KMS-11 (cell line): ENCODE results near the gene RASGRP1.

Source experiments
- H2AFZ ChIP-seq: fragments of 200-600 bp; sonication (generic); 2 replicates; pipeline ENCODE4 v1.6.1; 2016; ENCODE audit warnings: antibody characterized with exemption, mixed run types, low read depth
- H3K27ac ChIP-seq: fragments of 200-600 bp; sonication (generic); 2 replicates; pipeline ENCODE4 v1.6.1; 2016; ENCODE audit warnings: mild to moderate bottlenecking, mixed run types
- H3K27me3 ChIP-seq: fragments of 200-600 bp; sonication (generic); 2 replicates; pipeline ENCODE4 v1.6.1; 2017; ENCODE audit warnings: mild to moderate bottlenecking, low read depth, mixed run types, moderate library complexity; ENCODE audit not compliant: insufficient read depth
- H3K36me3 ChIP-seq: fragments of 200-600 bp; sonication (generic); 2 replicates; pipeline ENCODE4 v1.6.1; 2017; ENCODE audit warnings: mild to moderate bottlenecking, mixed run types; ENCODE audit not compliant: insufficient read depth
- H3K4me1 ChIP-seq: fragments of 200-600 bp; sonication (generic); 2 replicates; pipeline ENCODE4 v1.6.1; 2016; ENCODE audit warnings: mild to moderate bottlenecking, low read depth, mixed run types; ENCODE audit not compliant: poor library complexity, severe bottlenecking
- H3K4me2 ChIP-seq: fragments of 200-600 bp; sonication (generic); 2 replicates; pipeline ENCODE4 v1.7.0; 2016; ENCODE audit warnings: mild to moderate bottlenecking, mixed run types
- H3K4me3 ChIP-seq: fragments of 200-600 bp; sonication (generic); IDR thresholded peaks from 2 replicates; pipeline ENCODE4 v1.6.1; 2017; ENCODE audit warnings: low read depth, low read length, mixed read lengths; ENCODE audit not compliant: insufficient read depth
- H3K79me2 ChIP-seq: fragments of 200-600 bp; sonication (generic); 2 replicates; pipeline ENCODE4 v1.6.1; 2016; ENCODE audit warnings: low read depth, mixed run types; ENCODE audit not compliant: insufficient read depth
- H3K9ac ChIP-seq: fragments of 200-600 bp; sonication (generic); 2 replicates; pipeline ENCODE4 v1.6.1; 2016; ENCODE audit warnings: mild to moderate bottlenecking, mixed run types
- H4K20me1 ChIP-seq: fragments of 200-600 bp; sonication (generic); 2 replicates; pipeline ENCODE4 v1.6.1; 2016; ENCODE audit warnings: mild to moderate bottlenecking, mixed run types; ENCODE audit not compliant: insufficient read depth
- TF ChIP-seq, protein P1 (sequence below): fragments of 200-600 bp; sonication (generic); conservative IDR thresholded peaks from 2 replicates; pipeline ENCODE4 v1.6.1; 2017; ENCODE audit warnings: low read depth, mild to moderate bottlenecking, antibody characterized with exemption, low read length, moderate library complexity, mixed read lengths

Gene RASGRP1

DNA sequence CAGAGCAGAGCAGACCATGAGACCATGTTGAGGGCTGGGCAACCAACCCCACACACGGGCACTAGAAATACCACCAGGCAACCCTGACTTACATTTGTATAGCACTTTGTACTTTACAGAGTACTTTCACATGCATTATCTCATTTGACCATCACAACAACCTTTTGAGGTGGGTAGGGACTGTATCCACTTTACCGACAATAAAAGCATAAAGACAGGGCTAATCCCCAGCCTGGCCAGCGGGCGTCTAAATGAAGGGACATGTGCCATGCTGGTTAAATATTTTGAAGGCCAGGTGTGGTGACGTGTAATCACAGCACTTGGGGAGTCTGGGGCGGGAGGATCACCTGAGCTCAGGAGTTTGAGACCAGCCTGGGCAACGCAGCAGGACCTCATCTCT is 23.6 kb downstream of the RASGRP1 start:
- Histone ChIP-seq H2AFZ (no peak overlapping the region), H3K27me3 (no peaks in the 10 kb centered on the region), H3K4me3 (no peak overlapping the region), H3K9ac (no peak overlapping the region), H3K27ac (no peak overlapping the region), H3K79me2 (no peaks in the 10 kb centered on the region), H3K4me1 (no peaks in the 10 kb centered on the region), H3K36me3 (no peaks in the 10 kb centered on the region), H3K4me2 (no peak overlapping the region), H4K20me1 (no peaks in the 10 kb centered on the region)
- TF ChIP-seq, protein P1, sequence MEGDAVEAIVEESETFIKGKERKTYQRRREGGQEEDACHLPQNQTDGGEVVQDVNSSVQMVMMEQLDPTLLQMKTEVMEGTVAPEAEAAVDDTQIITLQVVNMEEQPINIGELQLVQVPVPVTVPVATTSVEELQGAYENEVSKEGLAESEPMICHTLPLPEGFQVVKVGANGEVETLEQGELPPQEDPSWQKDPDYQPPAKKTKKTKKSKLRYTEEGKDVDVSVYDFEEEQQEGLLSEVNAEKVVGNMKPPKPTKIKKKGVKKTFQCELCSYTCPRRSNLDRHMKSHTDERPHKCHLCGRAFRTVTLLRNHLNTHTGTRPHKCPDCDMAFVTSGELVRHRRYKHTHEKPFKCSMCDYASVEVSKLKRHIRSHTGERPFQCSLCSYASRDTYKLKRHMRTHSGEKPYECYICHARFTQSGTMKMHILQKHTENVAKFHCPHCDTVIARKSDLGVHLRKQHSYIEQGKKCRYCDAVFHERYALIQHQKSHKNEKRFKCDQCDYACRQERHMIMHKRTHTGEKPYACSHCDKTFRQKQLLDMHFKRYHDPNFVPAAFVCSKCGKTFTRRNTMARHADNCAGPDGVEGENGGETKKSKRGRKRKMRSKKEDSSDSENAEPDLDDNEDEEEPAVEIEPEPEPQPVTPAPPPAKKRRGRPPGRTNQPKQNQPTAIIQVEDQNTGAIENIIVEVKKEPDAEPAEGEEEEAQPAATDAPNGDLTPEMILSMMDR, result no peak

DNA sequence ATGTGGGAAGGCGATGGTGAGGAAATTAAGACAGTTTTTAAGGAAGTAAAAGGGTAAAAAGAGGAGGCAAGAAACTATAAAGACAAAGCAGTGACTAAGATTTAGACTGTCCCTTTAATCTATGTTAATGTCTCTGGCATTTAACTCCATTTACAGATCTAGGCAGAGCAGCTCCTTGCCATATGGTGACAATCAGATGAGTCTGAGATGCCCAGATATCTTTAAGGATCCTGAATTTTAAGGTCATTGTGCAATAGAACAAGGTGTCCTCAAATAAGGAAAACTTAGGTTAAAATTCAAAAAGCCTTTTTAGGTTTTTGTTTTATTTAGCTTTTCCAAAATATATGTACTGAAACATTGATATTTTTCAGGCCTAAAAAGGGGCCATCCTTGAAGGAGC is 24.1 kb downstream of the RASGRP1 start:
- no peak overlapping the region for H3K9ac ChIP-seq
- H3K79me2 ChIP-seq, result no peaks in the 10 kb centered on the region
- no peak overlapping the region for H3K4me2 ChIP-seq

DNA sequence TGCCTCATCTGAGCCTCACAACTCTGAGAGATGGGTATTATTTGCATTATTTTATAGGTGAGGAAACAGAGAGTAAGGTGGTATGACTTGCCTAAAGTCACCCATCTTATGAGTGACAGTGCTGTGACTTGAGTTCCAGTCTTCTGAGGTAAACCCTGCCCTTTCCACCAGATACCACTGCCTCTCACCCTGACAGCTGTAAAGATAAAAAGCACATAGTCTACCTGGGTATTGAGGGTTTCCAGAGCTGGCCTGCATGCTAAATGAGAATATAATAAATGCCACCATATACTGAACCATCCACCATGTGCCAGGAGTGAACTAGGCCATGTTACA is 25.6 kb downstream of the RASGRP1 start:
- TF ChIP-seq, protein P1, result no peak
- H4K20me1 ChIP-seq, result no peaks in the 10 kb centered on the region

More for the DNA sequence above, 24.1 kb downstream of the RASGRP1 start:
- Histone ChIP-seq H3K27ac (no peak overlapping the region), H3K27me3 (no peaks in the 10 kb centered on the region), H3K4me3 (no peak overlapping the region), H3K4me1 (no peaks in the 10 kb centered on the region), H4K20me1 (no peaks in the 10 kb centered on the region), H3K36me3 (no peaks in the 10 kb centered on the region), H2AFZ (no peak overlapping the region)
- TF ChIP-seq, protein P1, result no peak

DNA sequence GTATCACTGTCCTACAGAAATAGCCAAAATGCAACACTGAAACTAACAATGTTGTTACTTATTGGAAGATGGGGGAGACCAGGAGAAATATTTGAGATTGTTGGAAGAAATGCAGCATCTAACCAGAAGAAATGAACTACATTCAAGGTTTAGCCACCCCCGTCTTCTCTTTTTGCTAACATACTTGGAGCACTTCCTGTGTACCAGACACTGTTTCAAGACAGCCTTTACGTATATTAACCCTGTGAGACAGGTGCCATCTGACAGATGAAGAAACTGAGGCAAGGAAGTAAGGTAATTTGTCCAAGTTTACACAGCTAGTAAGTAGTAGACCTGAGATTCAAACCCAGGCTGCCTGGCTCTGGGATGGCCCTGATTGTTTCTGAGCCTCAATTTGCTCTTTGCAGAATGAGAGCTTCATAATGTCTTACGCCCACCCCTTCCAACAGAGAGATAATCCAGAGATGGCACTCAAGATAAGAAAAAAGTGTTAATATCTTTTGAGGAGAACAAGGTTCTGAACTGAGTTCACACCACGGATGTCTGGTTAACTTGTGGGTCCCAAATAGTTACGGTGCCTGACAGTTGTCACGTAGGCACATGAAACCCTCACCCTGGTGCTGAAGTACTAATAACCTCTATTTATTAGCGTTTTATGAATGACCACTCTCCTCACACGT is 26.1 kb downstream of the RASGRP1 start:
- no peaks in the 10 kb centered on the region for H4K20me1 ChIP-seq
- TF ChIP-seq, protein P1, result no peak
- H3K79me2 ChIP-seq, result no peaks in the 10 kb centered on the region
- H3K4me2 ChIP-seq, result no peak overlapping the region
- H3K4me1 ChIP-seq, result no peaks in the 10 kb centered on the region
- H2AFZ ChIP-seq, result no peak overlapping the region
- H3K27ac ChIP-seq, result no peak overlapping the region
- H3K4me3 ChIP-seq, result no peak overlapping the region
- H3K27me3 ChIP-seq, result no peaks in the 10 kb centered on the region
- H3K36me3 ChIP-seq, result no peaks in the 10 kb centered on the region
- no peak overlapping the region for H3K9ac ChIP-seq

More for the DNA sequence above, 25.6 kb downstream of the RASGRP1 start:
- H3K36me3 ChIP-seq, result no peaks in the 10 kb centered on the region
- H3K4me1 ChIP-seq, result no peaks in the 10 kb centered on the region
- no peak overlapping the region for H3K27ac ChIP-seq
- H3K9ac ChIP-seq, result no peak overlapping the region
- no peak overlapping the region for H2AFZ ChIP-seq
- H3K4me2 ChIP-seq, result no peak overlapping the region
- no peak overlapping the region for H3K4me3 ChIP-seq
- no peaks in the 10 kb centered on the region for H3K79me2 ChIP-seq
- H3K27me3 ChIP-seq, result no peaks in the 10 kb centered on the region
